Globus pallidus (tissue), 1 donor: ENCODE data around the gene WDR70.
"Not testable (repeated sequence)": the region's sequence is repeated elsewhere in the genome, so short reads cannot be mapped to it uniquely, and the experiment has no call there.

Source experiments
- DNase-seq: peaks from one replicate; pipeline ENCODE4 v3.0.0-alpha.2; 2015; ENCODE audit warnings: low spot score

WDR70 gene

GRCh38 chr5:37640088-37640487, 261.0 kb downstream of the WDR70 start:
- no peak for DNase-seq

GRCh38 chr5:37641933-37642332, 262.8 kb downstream of the WDR70 start:
- DNase-seq: no peak

- no peak for DNase-seq
Measured at GRCh38 chr5:37645707-37646106, 266.6 kb downstream of the WDR70 start.

GRCh38 chr5:37654566-37654965, 275.4 kb downstream of the WDR70 start:
- not testable (repeated sequence) for DNase-seq

GRCh38 chr5:37657046-37657445, 277.9 kb downstream of the WDR70 start:
- DNase-seq: no peak

GRCh38 chr5:37658440-37658839, 279.3 kb downstream of the WDR70 start:
- no peak for DNase-seq

GRCh38 chr5:37660319-37660718, 281.2 kb downstream of the WDR70 start:
- DNase-seq: no peak

- DNase-seq: no peak
Measured at GRCh38 chr5:37661227-37661920, 282.3 kb downstream of the WDR70 start.

GRCh38 chr5:37661951-37662350, 282.8 kb downstream of the WDR70 start:
- DNase-seq: no peak

GRCh38 chr5:37662362-37662761, 283.2 kb downstream of the WDR70 start:
- no peak for DNase-seq

- no peak for DNase-seq
Measured at GRCh38 chr5:37662789-37663485, 283.8 kb downstream of the WDR70 start.

GRCh38 chr5:37663538-37663937, 284.4 kb downstream of the WDR70 start:
- no peak for DNase-seq

- no peak for DNase-seq
Measured at GRCh38 chr5:37664551-37664950, 285.4 kb downstream of the WDR70 start.

- no peak for DNase-seq
Measured at GRCh38 chr5:37665272-37665671, 286.2 kb downstream of the WDR70 start.

GRCh38 chr5:37665889-37666288, 286.8 kb downstream of the WDR70 start:
- DNase-seq: peak; percentile 42

GRCh38 chr5:37667430-37667829, 288.3 kb downstream of the WDR70 start:
- no peak for DNase-seq

GRCh38 chr5:37667846-37668245, 288.7 kb downstream of the WDR70 start:
- no peak for DNase-seq

GRCh38 chr5:37668524-37669047, 289.5 kb downstream of the WDR70 start:
- no peak for DNase-seq

GRCh38 chr5:37672118-37672588, 293.0 kb downstream of the WDR70 start:
- DNase-seq: not testable (repeated sequence)

GRCh38 chr5:37674361-37674760, 295.2 kb downstream of the WDR70 start:
- not testable (repeated sequence) for DNase-seq

- not testable (repeated sequence) for DNase-seq
Measured at GRCh38 chr5:37679326-37679725, 300.2 kb downstream of the WDR70 start.

GRCh38 chr5:37679903-37680302, 300.8 kb downstream of the WDR70 start:
- DNase-seq: not testable (repeated sequence)

GRCh38 chr5:37683072-37683471, 304.0 kb downstream of the WDR70 start:
- DNase-seq: no peak
